ENCODE data around the gene TRAPPC10.

Gene TRAPPC10

DNA sequence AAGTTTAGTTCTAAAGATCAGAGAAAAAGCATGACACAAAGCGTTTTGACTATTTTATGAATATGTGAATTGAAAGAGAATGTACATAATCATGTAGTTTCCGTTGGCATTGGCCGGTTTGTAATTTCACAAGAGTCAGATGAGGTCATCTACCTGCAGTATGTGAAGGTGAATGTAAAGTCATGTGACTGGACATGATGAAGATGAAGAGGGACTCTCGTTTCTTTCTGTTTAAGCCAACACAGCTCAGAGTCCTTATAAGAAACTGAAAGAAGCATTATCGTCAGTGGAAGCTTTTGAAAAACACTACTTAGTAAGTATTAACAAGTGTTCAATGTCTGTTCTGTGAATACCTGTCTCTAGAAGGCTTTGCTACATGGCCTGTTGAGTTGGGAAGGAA is 64.2 kb downstream of the TRAPPC10 start:
- Histone ChIP-seq H4K20me1 (ENCODE audit: insufficient read depth, low read length, poor library complexity, severe bottlenecking) (no peaks in the 10 kb centered on the region), H3F3A (ENCODE audit: low read depth) (no peaks in the 10 kb centered on the region), H3K36me3 (ENCODE audit: insufficient read depth, low read length) (peaks cover 89% of the 10 kb centered on the region; the same call in 1 of the 2 replicates), H3K4me2 (ENCODE audit: low read depth, low read length, poor library complexity, severe bottlenecking) (no peak overlapping the region), H3K4me3 (ENCODE audit: low read length, poor library complexity, severe bottlenecking) (no peak overlapping the region), H3K27me3 (ENCODE audit: insufficient read depth, low read length, poor library complexity, severe bottlenecking) (no peaks in the 10 kb centered on the region), H3K4me1 (ENCODE audit: insufficient read depth, low read length, poor library complexity, severe bottlenecking) (no peaks in the 10 kb centered on the region), H3K9me2 (replicated peaks; ENCODE audit: low read depth, low read length) (no peaks in the 10 kb centered on the region), H3K9ac (ENCODE audit: low read depth, low read length, poor library complexity, severe bottlenecking) (no peak overlapping the region), H3K79me2 (ENCODE audit: insufficient read depth, low read length) (no peaks in the 10 kb centered on the region), H3K9me3 (ENCODE audit: insufficient read depth, low read depth, low read length) (no peaks in the 10 kb centered on the region), H2AFZ (ENCODE audit: low read length) (no peak overlapping the region)
- TF ChIP-seq EZH2phosphoT487 (IDR thresholded peaks at IDR 0.05; ENCODE audit: borderline replicate concordance), result no peak
- TF ChIP-seq, protein P1, sequence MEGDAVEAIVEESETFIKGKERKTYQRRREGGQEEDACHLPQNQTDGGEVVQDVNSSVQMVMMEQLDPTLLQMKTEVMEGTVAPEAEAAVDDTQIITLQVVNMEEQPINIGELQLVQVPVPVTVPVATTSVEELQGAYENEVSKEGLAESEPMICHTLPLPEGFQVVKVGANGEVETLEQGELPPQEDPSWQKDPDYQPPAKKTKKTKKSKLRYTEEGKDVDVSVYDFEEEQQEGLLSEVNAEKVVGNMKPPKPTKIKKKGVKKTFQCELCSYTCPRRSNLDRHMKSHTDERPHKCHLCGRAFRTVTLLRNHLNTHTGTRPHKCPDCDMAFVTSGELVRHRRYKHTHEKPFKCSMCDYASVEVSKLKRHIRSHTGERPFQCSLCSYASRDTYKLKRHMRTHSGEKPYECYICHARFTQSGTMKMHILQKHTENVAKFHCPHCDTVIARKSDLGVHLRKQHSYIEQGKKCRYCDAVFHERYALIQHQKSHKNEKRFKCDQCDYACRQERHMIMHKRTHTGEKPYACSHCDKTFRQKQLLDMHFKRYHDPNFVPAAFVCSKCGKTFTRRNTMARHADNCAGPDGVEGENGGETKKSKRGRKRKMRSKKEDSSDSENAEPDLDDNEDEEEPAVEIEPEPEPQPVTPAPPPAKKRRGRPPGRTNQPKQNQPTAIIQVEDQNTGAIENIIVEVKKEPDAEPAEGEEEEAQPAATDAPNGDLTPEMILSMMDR (conservative IDR thresholded peaks at IDR 0.05; ENCODE audit: low read length), result no peak

DNA sequence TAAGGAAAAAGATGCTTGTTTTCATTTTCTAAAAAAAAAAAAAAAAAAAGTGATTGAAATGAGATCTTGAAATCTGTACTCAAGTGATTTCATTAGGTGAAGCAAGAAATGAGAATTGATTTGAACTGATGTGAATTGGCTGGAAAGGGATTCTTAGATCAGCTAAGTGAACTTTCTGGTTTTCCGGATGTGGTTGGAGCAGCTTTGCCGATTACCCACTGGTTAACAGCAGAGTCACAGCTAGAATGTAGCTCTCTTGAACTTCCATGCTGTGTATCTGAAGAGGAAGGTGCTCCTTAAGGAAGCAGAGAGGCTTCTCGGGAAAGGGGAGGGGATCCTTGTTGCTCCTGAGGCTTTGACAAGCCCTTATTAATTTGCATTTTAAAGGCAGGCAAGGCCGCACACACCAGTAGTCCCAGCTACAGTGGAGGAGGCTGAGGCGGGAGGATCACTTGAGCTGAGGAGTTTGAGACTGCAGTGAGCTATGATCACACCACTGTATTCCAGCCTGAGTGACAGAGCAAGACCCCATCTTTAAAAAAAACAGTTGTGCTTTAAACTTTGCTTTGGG is 66.4 kb downstream of the TRAPPC10 start:
- Histone ChIP-seq H3K36me3 (ENCODE audit: insufficient read depth, low read length) (peaks cover 91% of the 10 kb centered on the region; the same call in 1 of the 2 replicates), H3K79me2 (ENCODE audit: insufficient read depth, low read length) (no peaks in the 10 kb centered on the region), H3K4me1 (ENCODE audit: insufficient read depth, low read length, poor library complexity, severe bottlenecking) (peaks cover 5% of the 10 kb centered on the region), H2AFZ (ENCODE audit: low read length) (no peak overlapping the region), H3K4me2 (ENCODE audit: low read depth, low read length, poor library complexity, severe bottlenecking) (no peak overlapping the region), H3K27me3 (ENCODE audit: insufficient read depth, low read length, poor library complexity, severe bottlenecking) (no peaks in the 10 kb centered on the region), H3K9me2 (replicated peaks; ENCODE audit: low read depth, low read length) (no peaks in the 10 kb centered on the region), H3K4me3 (ENCODE audit: low read length, poor library complexity, severe bottlenecking) (no peak overlapping the region), H3F3A (ENCODE audit: low read depth) (no peaks in the 10 kb centered on the region), H3K9me3 (ENCODE audit: insufficient read depth, low read depth, low read length) (no peaks in the 10 kb centered on the region), H3K9ac (ENCODE audit: low read depth, low read length, poor library complexity, severe bottlenecking) (no peak overlapping the region), H4K20me1 (ENCODE audit: insufficient read depth, low read length, poor library complexity, severe bottlenecking) (no peaks in the 10 kb centered on the region)
- TF ChIP-seq EZH2phosphoT487 (IDR thresholded peaks at IDR 0.05; ENCODE audit: borderline replicate concordance), result no peak
- TF ChIP-seq, protein P1 (conservative IDR thresholded peaks at IDR 0.05; ENCODE audit: low read length), result no peak

DNA sequence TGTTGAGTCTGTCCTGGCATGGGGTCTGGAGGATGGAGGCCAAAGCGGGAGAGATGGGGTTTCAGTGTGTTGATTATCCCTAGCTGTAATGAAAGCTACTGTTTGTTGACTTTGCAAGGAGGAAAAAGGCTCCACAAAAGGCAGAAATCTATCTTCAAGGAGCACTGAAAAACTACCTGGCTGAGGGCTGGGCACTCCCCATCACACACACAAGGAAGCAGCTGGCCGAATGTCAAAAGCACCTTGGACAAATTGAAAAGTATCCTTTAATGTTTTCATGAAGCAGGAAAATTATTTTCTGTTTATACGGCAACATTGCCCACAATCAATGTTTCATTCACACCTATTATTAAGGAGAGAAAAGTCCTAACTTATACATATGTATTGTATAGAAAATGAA is 67.3 kb downstream of the TRAPPC10 start:
- H3K9me3 ChIP-seq (ENCODE audit: insufficient read depth, low read depth, low read length), result no peaks in the 10 kb centered on the region
- H3K9me2 ChIP-seq (replicated peaks; ENCODE audit: low read depth, low read length), result no peaks in the 10 kb centered on the region
- TF ChIP-seq EZH2phosphoT487 (IDR thresholded peaks at IDR 0.05; ENCODE audit: borderline replicate concordance), result no peak
- TF ChIP-seq, protein P1 (conservative IDR thresholded peaks at IDR 0.05; ENCODE audit: low read length), result no peak
- H4K20me1 ChIP-seq (ENCODE audit: insufficient read depth, low read length, poor library complexity, severe bottlenecking), result no peaks in the 10 kb centered on the region
- no peaks in the 10 kb centered on the region for H3F3A ChIP-seq (ENCODE audit: low read depth)
- H3K4me1 ChIP-seq (ENCODE audit: insufficient read depth, low read length, poor library complexity, severe bottlenecking), result peaks cover 7% of the 10 kb centered on the region
- H3K4me2 ChIP-seq (ENCODE audit: low read depth, low read length, poor library complexity, severe bottlenecking), result no peak overlapping the region
- no peak overlapping the region for H3K4me3 ChIP-seq (ENCODE audit: low read length, poor library complexity, severe bottlenecking)
- H3K27me3 ChIP-seq (ENCODE audit: insufficient read depth, low read length, poor library complexity, severe bottlenecking), result no peaks in the 10 kb centered on the region
- no peaks in the 10 kb centered on the region for H3K79me2 ChIP-seq (ENCODE audit: insufficient read depth, low read length)
- no peak overlapping the region for H2AFZ ChIP-seq (ENCODE audit: low read length)
- peaks cover 92% of the 10 kb centered on the region; the same call in 1 of the 2 replicates for H3K36me3 ChIP-seq (ENCODE audit: insufficient read depth, low read length)
- H3K9ac ChIP-seq (ENCODE audit: low read depth, low read length, poor library complexity, severe bottlenecking), result no peak overlapping the region
